Spleen (tissue), 11 donors: Measurements from ENCODE around the gene SERHL2. TPM values are rescaled to one million over a fixed set of nuclear protein-coding genes. Genes with fewer than 3 reads are reported as not detected.

Experiments used
- DNase-seq: peaks from one replicate; pipeline ENCODE4 v3.0.0-alpha.2; 2020
- H3K27ac ChIP-seq, 8 donors: fragments of 200-600 bp; sonication (generic) in 7 of 8; 1 replicate in 4 of 8; 2 replicates in 4 of 8; pipeline versions ENCODE4 v1.5.0 to v1.8.0; 2016 to 2021; ENCODE audit warnings: inconsistent platforms in 4 of 8, mild to moderate bottlenecking in 4 of 8, moderate library complexity in 1 of 8
- H3K27me3 ChIP-seq, 7 donors: fragments of 200-600 bp; sonication (generic) in 6 of 7; replicated peaks in 1 of 7; 1 replicate in 4 of 7; 2 replicates in 3 of 7; pipeline versions ENCODE4 v1.5.0 to v1.8.0; 2016 to 2021; ENCODE audit warnings: inconsistent platforms in 3 of 7, mild to moderate bottlenecking in 1 of 7
- H3K36me3 ChIP-seq, 6 donors: fragments of 200-600 bp; sonication (generic) in 5 of 6; 1 replicate in 4 of 6; 2 replicates in 2 of 6; pipeline versions ENCODE4 v1.5.0 to v1.8.0; 2016 to 2021; ENCODE audit warnings: inconsistent platforms in 2 of 6
- H3K4me1 ChIP-seq, 6 donors: fragments of 200-600 bp; sonication (generic) in 5 of 6; 1 replicate in 3 of 6; 2 replicates in 3 of 6; pipeline versions ENCODE4 v1.5.0 to v1.8.0; 2016 to 2021; ENCODE audit warnings: inconsistent platforms in 3 of 6
- H3K4me3 ChIP-seq, 8 donors: fragments of 200-600 bp; sonication (generic) in 7 of 8; 1 replicate in 4 of 8; 2 replicates in 4 of 8; pipeline versions ENCODE4 v1.5.0 to v1.8.0; 2016 to 2021; ENCODE audit warnings: inconsistent platforms in 4 of 8, mild to moderate bottlenecking in 4 of 8, moderate library complexity in 2 of 8
- H3K9me3 ChIP-seq, 8 donors: fragments of 200-600 bp; sonication (generic) in 7 of 8; 1 replicate in 4 of 8; 2 replicates in 4 of 8; pipeline versions ENCODE4 v1.5.0 to v1.8.0; 2016 to 2021; ENCODE audit warnings: inconsistent platforms in 4 of 8
- POLR2A ChIP-seq, 3 donors: fragments of 450-650 bp; IDR thresholded peaks; one replicate each; pipeline ENCODE4 v1.5.1; 2017; ENCODE audit warnings: antibody characterized with exemption in 3 of 3, mild to moderate bottlenecking in 1 of 3
- POLR2AphosphoS5 ChIP-seq, 3 donors: sonication (generic); formaldehyde crosslinking; IDR thresholded peaks; one replicate each; pipeline ENCODE4 v1.5.1; 2017; ENCODE audit warnings: antibody characterized with exemption in 3 of 3
- WGBS, 5 donors: extraction: QIAGEN DNeasy Blood & Tissue Kit in 3 of 5; methylation state at CpG; one replicate each; pipeline versions ENCODE4 v1.1.5 to v1.1.7; 2013 to 2018; 5-methylcytosine and 5-hydroxymethylcytosine counted together
- intact Hi-C: fragments of 100-400 bp; cut with DNase I; formaldehyde crosslinking; loops from one replicate; pipeline ENCODE4 v1.15.0; 2023; ENCODE audit warnings: low total_unique reads
- polyA plus RNA-seq, 3 donors: library from polyadenylated mRNA; stranded (reverse); fragments of 200-250 nt; gene quantifications; one replicate each; pipeline ENCODE4 v1.2.1, GENCODE V29; 2013
- total RNA-seq, 7 donors: library from RNA; depleted of rRNA in 3 of 7; stranded (reverse); fragments of >200 nt in 3 of 7; fragmentation: NEBNext Ultra II Directional in 4 of 7; extraction: Animal tissue kit (Norgen Biotek cat#: 25700) in 4 of 7; gene quantifications; one replicate each; pipeline versions ENCODE4 v1.1.0 to v1.2.1, GENCODE V29; 2016 to 2021
- TF ChIP-seq, protein P1 (sequence below), 11 experiments: fragments of 200-600 bp in 7 of 11; fragments of 450-650 bp in 4 of 11; sonication (generic) in 4 of 11; IDR thresholded peaks in 8 of 11; conservative IDR thresholded peaks in 3 of 11; 1 replicate in 7 of 11; 2 replicates in 4 of 11; pipeline versions ENCODE4 v1.4.0 to v1.8.0; 2016 to 2021; ENCODE audit warnings: antibody characterized with exemption in 11 of 11, inconsistent platforms in 4 of 11, mild to moderate bottlenecking in 1 of 11
- donor health status: healthy with polysubstance abuse.
- donor health status: DM: no; HTN: no; CAD: no; lungs with moderate emphysema.
- donor health status: DM: no; HTN: no; CAD: no.
- donor health status: Bipolar disorder and iron deficiency.
- donor health status: healthy.
- donor health status: DM: no; HTN: no; CAD: no.
- donor health status: DM: yes; HTN: yes; CAD: no.

SERHL2 gene
- total and polyA plus RNA-seq, 10 donors, result 1.7 to 4.1 (median 2.8) TPM

DNA sequence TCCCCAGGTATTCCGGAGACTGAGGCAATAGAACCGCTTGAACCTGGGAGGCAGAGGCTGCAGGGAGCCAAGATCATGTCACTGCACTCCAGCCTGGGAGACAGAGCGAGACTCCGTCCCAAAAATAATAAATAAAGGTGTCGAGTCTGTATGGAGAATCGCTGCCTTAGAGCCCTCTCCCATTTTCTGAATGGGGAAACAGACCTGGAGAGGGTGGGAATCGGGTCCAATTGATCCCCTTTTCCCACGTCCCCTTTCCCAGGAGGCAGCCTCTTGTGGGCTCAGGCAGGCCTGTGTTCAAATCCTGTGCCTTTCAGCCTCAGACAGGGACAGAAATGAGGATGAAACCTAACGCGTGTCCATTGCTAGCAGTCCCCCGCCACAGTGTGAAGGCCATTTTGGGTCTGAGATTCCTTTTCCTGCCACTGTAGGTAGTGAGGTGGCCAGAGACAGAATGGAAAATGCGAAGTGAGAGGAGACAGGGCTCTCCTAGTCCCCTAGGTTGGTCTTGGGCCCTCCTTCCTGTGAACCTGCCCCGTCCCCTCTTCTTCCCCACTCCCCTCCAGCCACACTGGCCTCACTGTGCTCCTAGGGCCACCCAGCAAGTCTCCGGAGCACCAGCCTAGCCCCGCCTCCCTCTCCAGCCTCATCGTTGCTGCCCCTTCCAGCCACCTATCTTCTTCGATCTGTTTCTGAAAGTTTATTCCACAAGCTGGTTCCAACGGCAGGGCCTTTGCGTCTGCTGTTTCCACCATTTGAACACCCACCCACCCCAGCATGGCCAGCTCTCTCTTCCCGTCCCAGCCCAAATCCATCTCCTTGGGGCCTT is 63.6 kb downstream of the SERHL2 start:
- H3K27me3 ChIP-seq, result no peaks in the 10 kb centered on the region
- intact Hi-C loops, result no loop called here
- TF ChIP-seq POLR2AphosphoS5 (IDR thresholded peaks at IDR 0.05) (peak in 2 of 3 donors; percentile 25 to 26), POLR2A (IDR thresholded peaks at IDR 0.05) (no peak)
- TF ChIP-seq, protein P1, sequence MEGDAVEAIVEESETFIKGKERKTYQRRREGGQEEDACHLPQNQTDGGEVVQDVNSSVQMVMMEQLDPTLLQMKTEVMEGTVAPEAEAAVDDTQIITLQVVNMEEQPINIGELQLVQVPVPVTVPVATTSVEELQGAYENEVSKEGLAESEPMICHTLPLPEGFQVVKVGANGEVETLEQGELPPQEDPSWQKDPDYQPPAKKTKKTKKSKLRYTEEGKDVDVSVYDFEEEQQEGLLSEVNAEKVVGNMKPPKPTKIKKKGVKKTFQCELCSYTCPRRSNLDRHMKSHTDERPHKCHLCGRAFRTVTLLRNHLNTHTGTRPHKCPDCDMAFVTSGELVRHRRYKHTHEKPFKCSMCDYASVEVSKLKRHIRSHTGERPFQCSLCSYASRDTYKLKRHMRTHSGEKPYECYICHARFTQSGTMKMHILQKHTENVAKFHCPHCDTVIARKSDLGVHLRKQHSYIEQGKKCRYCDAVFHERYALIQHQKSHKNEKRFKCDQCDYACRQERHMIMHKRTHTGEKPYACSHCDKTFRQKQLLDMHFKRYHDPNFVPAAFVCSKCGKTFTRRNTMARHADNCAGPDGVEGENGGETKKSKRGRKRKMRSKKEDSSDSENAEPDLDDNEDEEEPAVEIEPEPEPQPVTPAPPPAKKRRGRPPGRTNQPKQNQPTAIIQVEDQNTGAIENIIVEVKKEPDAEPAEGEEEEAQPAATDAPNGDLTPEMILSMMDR (IDR thresholded peaks at IDR 0.05 in 8 of 11, conservative IDR thresholded peaks at IDR 0.05 in 3 of 11), result no peak
- no peaks in the 10 kb centered on the region for H3K9me3 ChIP-seq
- 68 to 82% (median 76%) methylated on average over 19 to 20 of the region's 20 CpGs for WGBS, 5 donors
- DNase-seq, result no peak
- peaks cover 0 to 30% (median 18%) of the 10 kb centered on the region in 6 donors for H3K36me3 ChIP-seq
- H3K4me1 ChIP-seq, result peaks cover 14 to 58% (median 43%) of the 10 kb centered on the region in 6 donors
- no peak overlapping the region for H3K4me3 ChIP-seq
- H3K27ac ChIP-seq, result peak overlapping the region in 3 of 8 donors; percentile 10 to 99 (median 39)

DNA sequence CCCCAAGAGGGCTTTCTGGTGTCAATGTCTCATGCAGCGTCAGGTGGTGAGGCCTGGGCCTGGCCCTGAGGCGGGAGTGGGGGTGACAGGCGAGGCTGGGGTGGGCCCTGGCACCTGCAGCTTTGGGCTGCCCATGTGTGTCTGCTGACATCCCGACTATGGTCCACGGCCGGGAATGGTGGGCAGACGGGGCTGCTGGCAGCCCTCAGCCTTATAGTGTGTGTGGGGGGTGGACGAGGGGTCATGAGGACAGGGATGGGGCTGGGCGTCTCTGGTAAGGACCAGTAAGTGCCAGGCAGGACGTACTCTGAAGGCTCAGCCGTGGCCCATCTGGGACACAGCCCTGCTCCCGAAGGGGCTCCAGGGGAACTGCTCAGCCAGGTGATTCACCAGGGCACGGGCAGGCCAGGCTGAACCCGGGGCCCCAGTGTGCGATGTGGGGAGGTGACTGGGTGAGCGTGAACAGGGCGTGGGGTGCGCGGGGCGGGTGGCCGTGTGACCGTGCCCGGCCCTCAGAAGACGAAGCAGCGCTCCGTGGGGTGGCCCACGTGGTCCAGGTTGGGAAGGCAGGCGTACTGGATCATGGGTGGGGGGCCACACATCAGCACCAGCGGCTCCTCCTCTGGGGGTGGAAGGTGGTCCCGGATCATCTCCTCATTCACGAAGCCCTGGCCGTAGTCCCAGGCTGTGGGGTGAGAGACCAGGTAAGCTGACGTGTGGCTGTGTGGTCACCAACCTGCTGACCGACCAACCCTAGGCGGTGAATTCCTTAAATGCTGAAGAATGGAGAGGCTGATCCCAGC is 65.7 kb downstream of the SERHL2 start:
- Histone ChIP-seq H3K36me3 (peaks cover 0 to 44% (median 33%) of the 10 kb centered on the region in 6 donors), H3K27me3 (no peaks in the 10 kb centered on the region), H3K4me1 (peaks cover 0 to 59% (median 37%) of the 10 kb centered on the region in 6 donors), H3K4me3 (no peak overlapping the region), H3K9me3 (no peaks in the 10 kb centered on the region), H3K27ac (no peak overlapping the region)
- intact Hi-C loops, result no loop called here
- TF ChIP-seq POLR2AphosphoS5 (IDR thresholded peaks at IDR 0.05) (peak in 2 of 3 donors; percentile 16 to 65), POLR2A (IDR thresholded peaks at IDR 0.05) (no peak)
- no peak for DNase-seq
- 90 to 95% (median 95%) methylated on average over 29 to 35 of the region's 35 CpGs for WGBS, 5 donors

DNA sequence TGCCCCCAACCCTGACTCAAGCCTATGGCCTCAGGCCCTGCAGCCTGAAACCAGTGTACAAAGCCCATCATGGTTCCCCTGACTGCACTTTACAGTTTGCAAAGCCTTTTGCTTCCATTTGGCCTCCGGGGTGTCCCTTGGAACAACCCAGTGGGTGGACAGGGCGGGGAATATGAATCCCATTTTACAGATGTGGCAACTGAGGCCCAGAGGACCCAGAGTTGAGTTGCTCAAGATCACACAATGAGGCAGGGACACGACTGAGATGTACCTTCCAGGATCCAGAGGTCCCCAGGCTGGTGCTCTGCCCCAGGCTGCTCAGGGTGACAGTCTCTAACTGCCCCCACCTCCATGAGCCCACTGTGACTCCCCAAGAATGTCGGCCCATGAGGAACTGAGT is 66.3 kb downstream of the SERHL2 start:
- TF ChIP-seq POLR2AphosphoS5 (IDR thresholded peaks at IDR 0.05) (no peak), POLR2A (IDR thresholded peaks at IDR 0.05) (no peak)
- TF ChIP-seq, protein P1 (IDR thresholded peaks at IDR 0.05 in 8 of 11, conservative IDR thresholded peaks at IDR 0.05 in 3 of 11), result no peak
- intact Hi-C loops, result no loop called here
- Histone ChIP-seq H3K27me3 (no peaks in the 10 kb centered on the region), H3K9me3 (no peaks in the 10 kb centered on the region), H3K27ac (peak overlapping the region in 1 of 8 donors; percentile 30), H3K4me1 (peaks cover 0 to 63% (median 37%) of the 10 kb centered on the region in 6 donors), H3K4me3 (no peak overlapping the region), H3K36me3 (peaks cover 0 to 51% (median 39%) of the 10 kb centered on the region in 6 donors)
- DNase-seq, result no peak
- WGBS, 5 donors, result 83 to 98% (median 90%) methylated on average over 1 to 4 of the region's 4 CpGs

DNA sequence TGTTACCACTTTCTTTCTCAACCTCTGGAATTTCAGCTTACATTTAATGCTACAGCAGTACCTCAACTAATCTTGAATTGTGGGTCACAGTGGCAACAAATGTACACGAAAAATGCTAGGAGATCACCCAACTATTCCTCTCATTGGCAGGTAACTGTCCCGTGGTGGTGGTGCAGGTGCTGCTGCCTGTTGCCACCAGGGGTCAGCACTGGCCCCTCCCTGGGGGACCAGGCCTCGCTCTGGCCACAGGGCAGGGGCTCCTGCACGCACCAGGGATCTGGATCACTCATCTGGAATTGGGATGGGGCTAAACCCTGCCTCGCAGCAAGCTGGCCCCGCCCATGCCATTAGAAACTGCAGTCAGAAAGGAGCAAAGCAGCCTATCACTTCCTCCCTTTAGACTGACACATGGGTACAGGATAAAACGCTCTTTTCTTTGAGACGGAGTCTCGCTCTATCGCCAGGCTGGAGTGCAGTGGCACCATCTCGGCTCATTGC is 67.8 kb downstream of the SERHL2 start:
- Histone ChIP-seq H3K4me3 (no peak overlapping the region), H3K9me3 (no peaks in the 10 kb centered on the region), H3K27me3 (no peaks in the 10 kb centered on the region), H3K4me1 (peaks cover 0 to 49% (median 25%) of the 10 kb centered on the region in 6 donors), H3K36me3 (peaks cover 0 to 65% (median 53%) of the 10 kb centered on the region in 6 donors), H3K27ac (peak overlapping the region in 2 of 8 donors; percentile 28 to 45)
- peak; percentile 36 to 72 (median 66) for TF ChIP-seq POLR2AphosphoS5 (IDR thresholded peaks at IDR 0.05)
- TF ChIP-seq, protein P1 (IDR thresholded peaks at IDR 0.05 in 8 of 11, conservative IDR thresholded peaks at IDR 0.05 in 3 of 11), result peak; percentile 78 to 95 (median 90)
- no peak for TF ChIP-seq POLR2A (IDR thresholded peaks at IDR 0.05)
- intact Hi-C loops, result no loop called here
- 53 to 63% (median 58%) methylated on average over 10 to 11 of the region's 11 CpGs for WGBS, 5 donors
- DNase-seq, result peak; percentile 90
